Stimulated activated naive CD8-positive, alpha-beta T cell treated with anti-CD3 and anti-CD28 coated beads, Interleukin-15, amount 100 ng/mL, for 72 hours (primary cell): ENCODE results near the gene CSF2RB.
A peak's percentile ranks its signal among the peaks of the same experiment; 100 is the strongest.

Experiments
- ATAC-seq: fragments of 150-1000 bp; cut with Tn5 transposase; 2 replicates; pipeline ENCODE4 v1.10.0; 2021; ENCODE audit warnings: mild to moderate bottlenecking, moderate library complexity
- DNase-seq, 2 donors: peaks; one replicate each; pipeline ENCODE4 v3.0.0; 2021 to 2022
- H3K27ac Mint-ChIP-seq, 2 donors: one replicate each; pipeline ENCODE4 v1.8.0; 2022; ENCODE audit warnings: mild to moderate bottlenecking in 2 of 2, mixed read lengths in 2 of 2, moderate library complexity in 2 of 2
- H3K27me3 Mint-ChIP-seq: one replicate; pipeline ENCODE4 v1.8.0; 2022; ENCODE audit warnings: mixed read lengths
- H3K4me1 Mint-ChIP-seq: one replicate; pipeline ENCODE4 v1.8.0; 2022; ENCODE audit warnings: mild to moderate bottlenecking, mixed read lengths
- H3K4me3 Mint-ChIP-seq, 2 donors: one replicate each; pipeline ENCODE4 v1.8.0; 2022; ENCODE audit warnings: mild to moderate bottlenecking in 2 of 2, mixed read lengths in 2 of 2, moderate library complexity in 1 of 2
- H3K9me3 Mint-ChIP-seq, 2 donors: one replicate each; pipeline ENCODE4 v1.8.0; 2022; ENCODE audit warnings: mixed read lengths in 2 of 2

Gene CSF2RB

GRCh38 chr22:36879775-36880174, 33.7 kb upstream of the CSF2RB start:
- H3K4me3 Mint-ChIP-seq: no peak overlapping the region
- no peak for DNase-seq
- no peak for ATAC-seq
- no peak overlapping the region for H3K27ac Mint-ChIP-seq
- H3K4me1 Mint-ChIP-seq: peaks cover 15% of the 10 kb centered on the region
- peaks cover 37 to 48% of the 10 kb centered on the region in 2 donors for H3K9me3 Mint-ChIP-seq
- H3K27me3 Mint-ChIP-seq: peaks cover 20% of the 10 kb centered on the region

- DNase-seq (no peak), ATAC-seq (peak; percentile 57)
- H3K9me3 Mint-ChIP-seq: peaks cover 37 to 48% of the 10 kb centered on the region in 2 donors
- H3K4me3 Mint-ChIP-seq: peak overlapping the region in 1 of 2 donors; percentile 12
- peak overlapping the region; percentile 81 to 88 for H3K27ac Mint-ChIP-seq
- H3K4me1 Mint-ChIP-seq: peaks cover 19% of the 10 kb centered on the region
- H3K27me3 Mint-ChIP-seq: peaks cover 29% of the 10 kb centered on the region
Observed at GRCh38 chr22:36881504-36882245, 31.8 kb upstream of the CSF2RB start.

- H3K4me1 Mint-ChIP-seq: peaks cover 25% of the 10 kb centered on the region
- DNase-seq (no peak), ATAC-seq (no peak)
- H3K27ac Mint-ChIP-seq: no peak overlapping the region
- peaks cover 31 to 40% of the 10 kb centered on the region in 2 donors for H3K9me3 Mint-ChIP-seq
- H3K27me3 Mint-ChIP-seq: peaks cover 27% of the 10 kb centered on the region
- H3K4me3 Mint-ChIP-seq: no peak overlapping the region
Observed at GRCh38 chr22:36884349-36885158, 28.9 kb upstream of the CSF2RB start.

- ATAC-seq: no peak
- Mint-ChIP-seq H3K4me3 (no peak overlapping the region), H3K27ac (no peak overlapping the region), H3K4me1 (peaks cover 25% of the 10 kb centered on the region), H3K27me3 (peaks cover 27% of the 10 kb centered on the region), H3K9me3 (peaks cover 24 to 30% of the 10 kb centered on the region in 2 donors)
- DNase-seq: no peak
Observed at GRCh38 chr22:36885474-36885873, 28.0 kb upstream of the CSF2RB start.

GRCh38 chr22:36886016-36886415, 27.4 kb upstream of the CSF2RB start:
- Mint-ChIP-seq H3K4me1 (peaks cover 25% of the 10 kb centered on the region), H3K9me3 (peaks cover 20 to 25% of the 10 kb centered on the region in 2 donors), H3K27me3 (peaks cover 28% of the 10 kb centered on the region), H3K4me3 (no peak overlapping the region), H3K27ac (no peak overlapping the region)
- ATAC-seq (no peak), DNase-seq (no peak)

GRCh38 chr22:36887162-36887561, 26.3 kb upstream of the CSF2RB start:
- no peak overlapping the region for H3K27ac Mint-ChIP-seq
- DNase-seq: no peak
- H3K4me1 Mint-ChIP-seq: peaks cover 27% of the 10 kb centered on the region
- no peak overlapping the region for H3K4me3 Mint-ChIP-seq
- peaks cover 9 to 13% of the 10 kb centered on the region in 2 donors for H3K9me3 Mint-ChIP-seq
- ATAC-seq: no peak
- peaks cover 40% of the 10 kb centered on the region for H3K27me3 Mint-ChIP-seq

- DNase-seq: no peak
- H3K9me3 Mint-ChIP-seq: peaks cover 7 to 20% of the 10 kb centered on the region in 2 donors
- ATAC-seq: no peak
- peaks cover 20% of the 10 kb centered on the region for H3K4me1 Mint-ChIP-seq
- H3K27ac Mint-ChIP-seq: no peak overlapping the region
- H3K4me3 Mint-ChIP-seq: no peak overlapping the region
- peaks cover 41% of the 10 kb centered on the region for H3K27me3 Mint-ChIP-seq
Observed at GRCh38 chr22:36891646-36892045, 21.8 kb upstream of the CSF2RB start.

GRCh38 chr22:36892292-36892691, 21.1 kb upstream of the CSF2RB start:
- ATAC-seq (no peak), DNase-seq (no peak)
- Mint-ChIP-seq H3K27ac (peak overlapping the region; percentile 28 to 68), H3K9me3 (peaks cover 7 to 21% of the 10 kb centered on the region in 2 donors), H3K4me3 (no peak overlapping the region), H3K27me3 (peaks cover 43% of the 10 kb centered on the region), H3K4me1 (peaks cover 18% of the 10 kb centered on the region)

GRCh38 chr22:36893262-36893661, 20.2 kb upstream of the CSF2RB start:
- no peak overlapping the region for H3K4me3 Mint-ChIP-seq
- ATAC-seq (no peak), DNase-seq (no peak)
- H3K27ac Mint-ChIP-seq: no peak overlapping the region
- peaks cover 36% of the 10 kb centered on the region for H3K27me3 Mint-ChIP-seq
- peaks cover 15% of the 10 kb centered on the region for H3K4me1 Mint-ChIP-seq
- peaks cover 7 to 21% of the 10 kb centered on the region in 2 donors for H3K9me3 Mint-ChIP-seq

GRCh38 chr22:36894266-36894665, 19.2 kb upstream of the CSF2RB start:
- peaks cover 45% of the 10 kb centered on the region for H3K27me3 Mint-ChIP-seq
- peaks cover 7 to 21% of the 10 kb centered on the region in 2 donors for H3K9me3 Mint-ChIP-seq
- no peak for DNase-seq
- H3K4me3 Mint-ChIP-seq: no peak overlapping the region
- no peak for ATAC-seq
- no peak overlapping the region for H3K27ac Mint-ChIP-seq
- peaks cover 15% of the 10 kb centered on the region for H3K4me1 Mint-ChIP-seq

GRCh38 chr22:36897611-36898010, 15.8 kb upstream of the CSF2RB start:
- DNase-seq (no peak), ATAC-seq (no peak)
- Mint-ChIP-seq H3K4me3 (no peak overlapping the region), H3K27ac (no peak overlapping the region), H3K4me1 (peaks cover 21% of the 10 kb centered on the region), H3K27me3 (peaks cover 55% of the 10 kb centered on the region), H3K9me3 (peaks cover 7 to 21% of the 10 kb centered on the region in 2 donors)

- Mint-ChIP-seq H3K27ac (no peak overlapping the region), H3K9me3 (peaks cover 7 to 21% of the 10 kb centered on the region in 2 donors), H3K4me1 (peaks cover 21% of the 10 kb centered on the region), H3K27me3 (peaks cover 66% of the 10 kb centered on the region), H3K4me3 (no peak overlapping the region)
- DNase-seq (no peak), ATAC-seq (no peak)
Observed at GRCh38 chr22:36898690-36899089, 14.7 kb upstream of the CSF2RB start.

GRCh38 chr22:36899498-36899897, 13.9 kb upstream of the CSF2RB start:
- Mint-ChIP-seq H3K27me3 (peaks cover 74% of the 10 kb centered on the region), H3K9me3 (peaks cover 7 to 21% of the 10 kb centered on the region in 2 donors), H3K4me1 (peaks cover 21% of the 10 kb centered on the region), H3K4me3 (no peak overlapping the region), H3K27ac (peak overlapping the region in 1 of 2 donors; percentile 13)
- ATAC-seq: no peak
- no peak for DNase-seq

- Mint-ChIP-seq H3K27me3 (peaks cover 81% of the 10 kb centered on the region), H3K4me3 (no peak overlapping the region), H3K9me3 (peaks cover 3 to 15% of the 10 kb centered on the region in 2 donors), H3K4me1 (peaks cover 21% of the 10 kb centered on the region), H3K27ac (no peak overlapping the region)
- ATAC-seq: no peak
- DNase-seq: no peak
Observed at GRCh38 chr22:36900225-36900624, 13.2 kb upstream of the CSF2RB start.

- H3K27me3 Mint-ChIP-seq: peaks cover 83% of the 10 kb centered on the region
- ATAC-seq: no peak
- H3K27ac Mint-ChIP-seq: peak overlapping the region; percentile 78 to 92
- H3K4me1 Mint-ChIP-seq: peaks cover 21% of the 10 kb centered on the region
- DNase-seq: no peak
- peak overlapping the region in 1 of 2 donors; percentile 26 for H3K4me3 Mint-ChIP-seq
- peaks cover 0 to 9% of the 10 kb centered on the region in 2 donors for H3K9me3 Mint-ChIP-seq
Observed at GRCh38 chr22:36900880-36901279, 12.5 kb upstream of the CSF2RB start.
